Measurements from ENCODE around the gene SPINK13. TPM values are rescaled to one million over a fixed set of nuclear protein-coding genes. Genes with fewer than 3 reads are reported as not detected.

SPINK13 gene
- total and polyA plus RNA-seq, 7 experiments from 2014 or later = not detected

GRCh38 chr5:148333262-148333849, 64.8 kb downstream of the SPINK13 start:
- H3K27ac ChIP-seq (ENCODE audit: low read depth, low read length) = no peak overlapping the region
- no peak overlapping the region for H3K27ac Mint-ChIP-seq
- peaks cover 4 to 23% (median 17%) of the 10 kb centered on the region in 11 donors for H3K9me3 Mint-ChIP-seq
- intact Hi-C loops (cut with micrococcal nuclease) = no loop called here
- POLR2A ChIA-PET = no interaction called here
- no peaks in the 10 kb centered on the region for H3K4me1 Mint-ChIP-seq
- peaks cover 0 to 17% (median 12%) of the 10 kb centered on the region in 5 donors for H3K36me3 Mint-ChIP-seq
- H3K27me3 Mint-ChIP-seq = peaks cover 0 to 5% (median 2%) of the 10 kb centered on the region in 5 donors
- no peak for ATAC-seq
- no peak overlapping the region for H3K4me3 Mint-ChIP-seq
- CTCF ChIA-PET = no interaction called here
- no peak overlapping the region for H3K4me3 ChIP-seq (ENCODE audit: low read length)
- DNase-seq = no peak
- no peaks in the 10 kb centered on the region for H3K4me1 ChIP-seq (ENCODE audit: control insufficient read depth in 2 of 2, insufficient read depth in 2 of 2, low read length in 2 of 2)
- H3K36me3 ChIP-seq (ENCODE audit: control insufficient read depth in 2 of 3, insufficient read depth in 3 of 3, low read length in 3 of 3) = no peaks in the 10 kb centered on the region
- H3K9me3 ChIP-seq (ENCODE audit: control insufficient read depth in 2 of 3, low read length in 3 of 3) = no peaks in the 10 kb centered on the region
- no peaks in the 10 kb centered on the region for H3K27me3 ChIP-seq (ENCODE audit: control insufficient read depth in 2 of 2, insufficient read depth in 2 of 2, low read length in 2 of 2)

GRCh38 chr5:148335259-148335658, 66.7 kb downstream of the SPINK13 start, which contains the start of gene SPINK9:
TSS of gene SPINK9 (plus strand) at chr5:148335559. CDS start at chr5:148335614, 55 bp downstream.
- Histone ChIP-seq H3K27ac (ENCODE audit: low read depth, low read length) (no peak within 1 kb of the TSS), H3K27me3 (ENCODE audit: control insufficient read depth in 2 of 2, insufficient read depth in 2 of 2, low read length in 2 of 2) (no peaks in the 10 kb centered on the region), H3K4me1 (ENCODE audit: control insufficient read depth in 2 of 2, insufficient read depth in 2 of 2, low read length in 2 of 2) (no peaks in the 10 kb centered on the region), H3K9me3 (ENCODE audit: control insufficient read depth in 2 of 3, low read length in 3 of 3) (no peaks in the 10 kb centered on the region), H3K4me3 (ENCODE audit: low read length) (no peak within 1 kb of the TSS), H3K36me3 (ENCODE audit: control insufficient read depth in 2 of 3, insufficient read depth in 3 of 3, low read length in 3 of 3) (no peaks in the 10 kb centered on the region)
- Mint-ChIP-seq H3K4me1 (no peaks in the 10 kb centered on the region), H3K27me3 (peaks cover 0 to 5% (median 2%) of the 10 kb centered on the region in 5 donors), H3K9me3 (peaks cover 4 to 12% (median 6%) of the 10 kb centered on the region in 11 donors), H3K4me3 (no peak within 1 kb of the TSS), H3K36me3 (peaks cover 0 to 10% (median 7%) of the 10 kb centered on the region in 5 donors), H3K27ac (no peak within 1 kb of the TSS)
- POLR2A ChIA-PET = no interaction called here
- no peak for ATAC-seq
- intact Hi-C loops (cut with micrococcal nuclease) = no loop called here
- no peak for DNase-seq
- CTCF ChIA-PET = no interaction called here

Other genes with a start within 250 kb of the SPINK13 start
- not detected for gene SPINK5, start 204.8 kb upstream of the SPINK13 start, total RNA-seq
- not detected for gene SPINK5, start 204.8 kb upstream of the SPINK13 start, polyA plus RNA-seq
- gene SPINK14, start 100.2 kb upstream of the SPINK13 start, total RNA-seq = not detected
- gene SPINK14, start 100.2 kb upstream of the SPINK13 start, polyA plus RNA-seq = not detected
- not detected for gene SPINK6, start 65.8 kb upstream of the SPINK13 start, total RNA-seq
- gene SPINK6, start 65.8 kb upstream of the SPINK13 start, polyA plus RNA-seq = not detected
- not detected for gene MARCOL, start 30.3 kb upstream of the SPINK13 start, total RNA-seq
- gene MARCOL, start 30.3 kb upstream of the SPINK13 start, polyA plus RNA-seq = not detected
- gene SPINK7, start 43.6 kb downstream of the SPINK13 start, total RNA-seq = not detected
- not detected for gene SPINK7, start 43.6 kb downstream of the SPINK13 start, polyA plus RNA-seq
- gene SPINK9, start 66.8 kb downstream of the SPINK13 start, total RNA-seq = not detected
- gene SPINK9, start 66.8 kb downstream of the SPINK13 start, polyA plus RNA-seq = 1 to 10 TPM in 1 of 2 donors, not detected in 1; 1.0 TPM
- gene FBXO38, start 115.2 kb downstream of the SPINK13 start, total RNA-seq = 10 to 100 TPM; 59.2 to 80.0 (median 65.6) TPM
- gene FBXO38, start 115.2 kb downstream of the SPINK13 start, polyA plus RNA-seq = 10 to 100 TPM; 16.7 to 23.4 TPM